Spinal cord (tissue), 10 donors: ENCODE measurements around the gene HSDL2. TPM values are rescaled to one million over a fixed set of nuclear protein-coding genes. Genes with fewer than 3 reads are reported as not detected.
"Not testable (repeated sequence)": the region's sequence is repeated elsewhere in the genome, so short reads cannot be mapped to it uniquely, and the experiment has no call there.

Experiments used
- DNase-seq, 6 donors: peaks; one replicate each; pipeline versions ENCODE4 v3.0.0 to v3.0.0-alpha.2; 2013 to 2015; ENCODE audit warnings: low spot score in 6 of 6, low read depth in 4 of 6
- H3K27ac ChIP-seq: one replicate; pipeline ENCODE4 v1.5.1; 2013; ENCODE audit warnings: low read depth, low read length, control low read depth
- H3K27me3 ChIP-seq: one replicate; pipeline ENCODE4 v1.6.1; 2013; ENCODE audit warnings: low read length; ENCODE audit not compliant: control insufficient read depth, insufficient read depth
- H3K36me3 ChIP-seq: one replicate; pipeline ENCODE4 v1.6.1; 2013; ENCODE audit warnings: low read length; ENCODE audit not compliant: control insufficient read depth, insufficient read depth
- H3K4me1 ChIP-seq: one replicate; pipeline ENCODE4 v1.6.1; 2013; ENCODE audit warnings: low read length; ENCODE audit not compliant: control insufficient read depth, insufficient read depth
- H3K4me3 ChIP-seq: one replicate; pipeline ENCODE4 v1.5.1; 2013; ENCODE audit warnings: low read depth, low read length, control low read depth
- H3K9me3 ChIP-seq: one replicate; pipeline ENCODE4 v1.6.1; 2013; ENCODE audit warnings: low read length; ENCODE audit not compliant: control insufficient read depth, insufficient read depth
- WGBS: methylation state at CpG from one replicate; pipeline ENCODE4 v1.1.5; 2013; ENCODE audit warnings: missing lambda C conversion rate; ENCODE audit not compliant: insufficient coverage; 5-methylcytosine and 5-hydroxymethylcytosine counted together
- polyA plus RNA-seq, 2 donors: library from polyadenylated mRNA; unstranded; fragments of 120-200 nt; gene quantifications; one replicate each; pipeline ENCODE4 v1.2.1, GENCODE V29; 2013; ENCODE audit not compliant: insufficient read length in 2 of 2
- total RNA-seq, 2 donors: library from RNA; depleted of rRNA in 1 of 2; stranded (reverse); fragments of 120-200 nt in 1 of 2; fragments of >200 nt in 1 of 2; gene quantifications; one replicate each; pipeline versions ENCODE4 v1.2.3 to v1.2.4, GENCODE V29; 2013 to 2014
- donor health status: healthy.

HSDL2 gene
- total and polyA plus RNA-seq, 4 donors: 47.7 to 62.7 (median 56.8) TPM

DNA sequence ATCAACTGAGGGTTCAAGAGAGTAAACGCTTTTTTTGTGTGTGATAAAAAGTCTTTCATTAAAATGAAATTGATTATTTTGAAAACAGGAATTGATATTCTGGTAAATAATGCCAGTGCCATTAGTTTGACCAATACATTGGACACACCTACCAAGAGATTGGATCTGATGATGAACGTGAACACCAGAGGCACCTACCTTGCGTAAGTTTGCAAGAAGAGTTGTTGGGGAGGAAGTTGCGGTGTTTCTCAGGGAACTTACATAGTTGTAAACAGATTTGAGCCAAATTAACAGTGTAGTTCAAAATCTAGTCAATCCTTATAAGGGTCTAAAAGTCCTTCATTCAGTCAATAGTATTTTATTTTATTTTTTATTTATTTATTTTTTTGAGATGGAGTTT, 28.9 kb downstream of the HSDL2 start:
- 80% methylated on average over 1 of the region's 4 CpGs for WGBS
- Histone ChIP-seq H3K9me3 (no peaks in the 10 kb centered on the region), H3K4me1 (no peaks in the 10 kb centered on the region), H3K36me3 (peaks cover 11% of the 10 kb centered on the region), H3K4me3 (no peak overlapping the region), H3K27ac (no peak overlapping the region), H3K27me3 (no peaks in the 10 kb centered on the region)
- DNase-seq: no peak

DNA sequence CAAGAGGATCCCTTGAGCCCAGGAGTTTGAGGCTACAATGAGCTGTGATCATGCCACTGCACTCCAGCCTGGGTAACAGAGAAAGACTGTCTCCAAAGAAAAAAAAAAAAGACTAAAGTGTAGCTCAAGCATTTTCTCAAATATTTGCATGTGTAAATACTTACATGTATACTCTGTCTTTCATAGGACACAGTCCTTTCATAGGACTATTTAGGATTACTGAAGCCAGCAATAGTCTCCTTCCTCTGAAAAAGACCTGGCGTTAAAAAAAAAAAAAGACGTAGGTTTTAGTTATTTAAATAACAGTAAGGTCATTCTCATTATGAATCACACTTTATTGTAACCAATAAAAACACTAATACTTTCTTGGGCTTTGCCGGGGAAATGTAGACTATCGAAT, 29.9 kb downstream of the HSDL2 start:
- Histone ChIP-seq H3K36me3 (peaks cover 11% of the 10 kb centered on the region), H3K27me3 (no peaks in the 10 kb centered on the region), H3K27ac (no peak overlapping the region), H3K4me1 (no peaks in the 10 kb centered on the region), H3K4me3 (no peak overlapping the region), H3K9me3 (no peaks in the 10 kb centered on the region)
- no peak for DNase-seq
- 100% methylated on average over 2 of the region's 4 CpGs for WGBS

DNA sequence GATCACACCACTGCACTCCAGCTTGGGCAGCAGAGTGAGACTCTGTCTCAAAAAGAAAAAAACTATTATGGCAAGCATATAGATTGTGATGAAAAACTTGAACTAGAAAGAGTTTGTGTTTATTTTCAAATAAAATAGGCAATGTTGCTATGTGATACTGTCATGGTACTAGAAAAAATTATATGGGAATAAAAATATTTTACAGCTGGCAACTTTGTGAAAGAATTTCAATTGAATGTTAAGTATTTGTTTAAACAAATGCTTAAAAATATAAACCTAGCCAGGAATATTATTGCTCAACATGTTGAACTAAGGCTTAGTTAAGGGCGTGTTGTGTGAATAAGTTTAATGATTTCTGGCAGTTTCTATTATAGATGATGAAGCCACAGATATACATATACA, 31.7 kb downstream of the HSDL2 start:
- no peaks in the 10 kb centered on the region for H3K9me3 ChIP-seq
- no peak for DNase-seq
- H3K36me3 ChIP-seq: peaks cover 8% of the 10 kb centered on the region
- no CpG with 5 or more reads among the region's 1 CpG for WGBS
- H3K27me3 ChIP-seq: no peaks in the 10 kb centered on the region
- H3K4me3 ChIP-seq: no peak overlapping the region
- H3K27ac ChIP-seq: no peak overlapping the region
- H3K4me1 ChIP-seq: no peaks in the 10 kb centered on the region

DNA sequence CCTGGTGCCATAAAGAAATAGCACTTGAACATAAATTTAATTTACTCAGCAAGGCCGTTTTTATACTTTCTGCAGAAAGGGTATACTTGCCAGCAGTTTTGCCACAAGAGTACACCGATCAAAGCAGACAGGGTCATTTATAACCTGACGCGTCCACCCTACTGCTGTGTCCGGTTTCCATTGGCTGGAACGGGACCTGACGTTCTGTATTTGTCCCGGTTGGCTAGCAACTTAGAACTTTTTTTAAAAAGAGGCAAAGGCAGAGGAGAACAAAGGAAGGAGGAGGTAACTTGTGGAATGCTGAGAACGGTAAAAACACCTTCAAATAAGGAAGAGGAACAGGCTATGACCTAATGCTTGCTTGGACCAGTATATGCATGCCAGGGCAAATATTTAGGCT, 33.8 kb downstream of the HSDL2 start:
- 90% methylated on average over 7 of the region's 9 CpGs for WGBS
- not testable (repeated sequence) for H3K27me3 ChIP-seq, H3K27ac ChIP-seq, H3K36me3 ChIP-seq, H3K9me3 ChIP-seq, H3K4me3 ChIP-seq, DNase-seq, H3K4me1 ChIP-seq

DNA sequence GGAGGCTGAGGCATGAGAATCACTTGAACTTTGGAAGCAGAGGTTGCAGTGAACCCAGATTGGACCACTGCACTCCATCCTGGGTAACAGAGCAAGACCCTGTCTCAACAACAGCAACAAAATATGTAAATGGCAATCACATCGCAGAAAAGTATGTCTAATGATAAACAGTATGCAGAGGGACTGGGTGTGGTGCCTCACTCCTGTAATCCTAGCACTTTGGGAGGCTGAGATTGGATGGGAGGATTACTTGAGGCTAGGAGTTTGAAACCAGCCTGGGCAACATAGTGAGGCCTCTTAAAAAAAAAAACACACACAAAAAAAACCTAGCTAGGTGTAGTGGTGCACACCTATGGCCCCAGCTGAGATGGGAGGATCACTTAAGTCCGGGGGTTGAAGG, 40.3 kb downstream of the HSDL2 start:
- DNase-seq: no peak
- Histone ChIP-seq H3K4me3 (no peak overlapping the region), H3K9me3 (no peaks in the 10 kb centered on the region), H3K27ac (no peak overlapping the region), H3K36me3 (peaks cover 6% of the 10 kb centered on the region), H3K4me1 (no peaks in the 10 kb centered on the region), H3K27me3 (no peaks in the 10 kb centered on the region)
- 100% methylated on average over 1 of the region's 2 CpGs for WGBS

DNA sequence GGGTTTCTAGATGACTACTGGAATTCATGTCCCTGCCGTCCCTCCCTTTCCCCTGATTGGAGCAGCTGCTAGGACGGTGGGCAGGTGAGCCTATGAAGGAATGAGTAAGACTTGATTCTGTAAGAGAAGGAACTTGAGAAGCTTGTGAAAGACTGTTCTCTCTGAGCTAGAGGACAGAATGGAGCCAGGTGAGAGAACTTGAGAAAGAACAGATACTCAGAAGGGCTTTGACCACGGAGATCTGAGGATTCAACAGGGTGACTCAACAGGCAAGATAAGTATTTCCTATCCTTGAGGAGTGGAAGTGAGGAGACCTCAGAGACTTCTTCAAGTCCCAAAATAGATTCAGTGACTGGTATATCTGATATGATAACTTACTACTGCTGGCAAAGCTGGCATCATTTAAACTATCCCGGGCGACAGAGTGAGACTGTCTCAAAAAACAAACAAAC, 41.9 kb downstream of the HSDL2 start:
- Histone ChIP-seq H3K27ac (no peak overlapping the region), H3K4me1 (no peaks in the 10 kb centered on the region), H3K36me3 (peaks cover 6% of the 10 kb centered on the region), H3K27me3 (no peaks in the 10 kb centered on the region), H3K9me3 (no peaks in the 10 kb centered on the region), H3K4me3 (no peak overlapping the region)
- no peak for DNase-seq
- WGBS: 100% methylated on average over 2 of the region's 5 CpGs

DNA sequence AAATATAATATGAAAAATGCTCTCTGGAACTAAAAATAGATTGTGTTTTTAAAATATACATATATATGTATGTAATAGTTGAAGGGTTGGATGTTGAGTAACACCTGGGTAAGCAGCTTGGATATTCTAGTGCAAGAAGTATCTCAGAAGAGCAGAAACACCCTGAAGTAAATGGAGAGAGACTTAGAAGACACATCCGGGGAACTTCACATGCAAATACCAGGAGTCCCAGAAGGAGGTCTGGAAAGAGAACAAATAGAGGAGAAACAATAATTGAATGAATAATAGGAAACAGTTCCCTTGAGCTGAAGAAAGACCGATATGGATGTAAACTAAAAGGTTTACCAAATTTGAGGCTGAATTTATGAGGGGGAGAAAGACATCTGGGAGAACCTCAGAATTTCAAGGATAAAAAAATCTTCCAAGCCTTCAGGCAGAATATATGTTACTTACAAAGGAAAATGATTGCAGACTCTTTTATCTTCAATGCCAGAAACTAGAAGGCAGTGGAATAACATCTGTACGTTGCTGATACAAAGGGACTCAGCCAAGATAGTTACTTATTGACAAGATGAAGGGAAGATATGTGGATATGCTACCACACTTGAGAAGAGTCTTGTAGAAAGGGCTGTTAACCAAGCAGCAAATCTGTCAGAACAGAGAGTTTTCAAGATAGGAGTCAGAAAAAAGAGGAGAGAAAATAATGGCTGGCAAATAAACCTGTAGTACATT, 42.7 kb downstream of the HSDL2 start:
- peaks cover 6% of the 10 kb centered on the region for H3K36me3 ChIP-seq
- H3K27me3 ChIP-seq: no peaks in the 10 kb centered on the region

DNA sequence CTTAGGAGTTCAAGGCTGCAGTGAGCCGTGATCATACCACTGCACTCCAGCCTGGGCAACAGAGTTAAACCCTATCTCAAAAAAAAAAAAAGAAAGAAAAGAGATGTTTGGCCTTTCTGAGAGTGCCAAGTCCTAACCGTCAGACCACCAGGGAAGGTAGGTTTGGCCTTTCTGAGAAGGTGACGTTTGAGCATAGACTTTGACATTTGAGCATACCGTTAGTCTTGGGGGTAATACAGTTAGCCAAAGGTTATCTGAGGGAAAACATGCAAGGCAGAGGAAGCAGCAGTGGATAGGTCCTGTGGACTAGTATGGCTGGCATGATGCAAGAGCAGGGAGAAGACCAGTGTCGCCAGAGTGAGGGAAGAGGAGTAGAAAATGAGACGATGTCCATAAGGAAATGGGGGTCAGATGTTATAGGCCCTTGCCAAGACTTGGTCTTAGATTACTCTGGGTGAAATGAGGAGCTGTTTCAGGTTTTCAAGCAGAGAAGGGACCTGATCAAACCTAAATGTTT, 50.2 kb downstream of the HSDL2 start:
- DNase-seq: no peak
- H3K4me1 ChIP-seq: no peaks in the 10 kb centered on the region
- no peaks in the 10 kb centered on the region for H3K27me3 ChIP-seq
- H3K27ac ChIP-seq: no peak overlapping the region
- WGBS: 98% methylated on average over 5 of the region's 6 CpGs
- peaks cover 3% of the 10 kb centered on the region for H3K36me3 ChIP-seq
- H3K9me3 ChIP-seq: no peaks in the 10 kb centered on the region
- no peak overlapping the region for H3K4me3 ChIP-seq

More for the DNA sequence above, 42.7 kb downstream of the HSDL2 start:
- H3K27ac ChIP-seq: no peak overlapping the region
- WGBS: 91% methylated on average over 1 of the region's 3 CpGs
- no peaks in the 10 kb centered on the region for H3K4me1 ChIP-seq
- no peaks in the 10 kb centered on the region for H3K9me3 ChIP-seq
- no peak overlapping the region for H3K4me3 ChIP-seq
- DNase-seq: no peak

DNA sequence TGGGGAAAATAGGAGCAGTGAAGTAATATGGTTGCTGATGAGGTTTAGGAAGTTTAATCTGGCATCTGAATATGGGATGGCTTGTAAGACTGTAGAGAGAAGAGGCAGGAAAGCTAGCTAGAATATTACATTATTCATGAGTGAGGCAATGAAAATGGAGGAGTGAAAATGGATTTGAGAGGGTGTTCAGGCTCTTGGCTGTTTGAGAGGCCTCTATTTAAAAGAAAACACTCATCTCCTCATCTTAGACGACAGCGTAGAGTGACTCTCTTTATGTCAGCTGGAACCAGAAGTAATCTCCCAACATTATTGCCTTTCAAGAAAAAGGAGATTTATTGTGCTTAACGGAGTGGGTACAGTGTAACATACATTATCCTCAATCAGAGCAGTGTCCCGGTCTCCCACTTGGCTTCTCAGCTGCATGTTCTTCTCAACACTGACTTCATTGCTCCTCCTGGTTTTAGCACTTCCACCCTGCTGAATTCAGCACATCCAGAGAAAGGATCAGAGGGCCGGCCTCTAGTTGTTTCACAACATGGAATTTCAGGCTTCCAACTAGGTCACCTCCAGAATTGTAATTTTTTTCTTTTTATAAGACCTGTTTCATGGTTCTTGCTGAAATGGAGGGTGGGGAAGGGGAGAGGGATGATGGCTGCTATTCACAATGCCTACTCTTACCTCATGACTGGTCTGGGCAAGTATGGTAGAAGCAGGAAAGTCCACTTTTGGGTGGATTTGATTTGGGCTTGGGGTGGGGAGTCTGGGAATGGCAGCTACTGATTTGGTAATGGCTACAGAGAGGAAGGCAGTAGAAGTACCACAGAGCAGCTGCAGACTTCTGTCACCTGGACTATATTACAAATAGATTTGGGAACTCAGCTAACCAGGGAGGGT, 53.8 kb downstream of the HSDL2 start:
- Histone ChIP-seq H3K36me3 (peaks cover 5% of the 10 kb centered on the region), H3K27ac (no peak overlapping the region), H3K4me3 (no peak overlapping the region), H3K9me3 (no peaks in the 10 kb centered on the region), H3K4me1 (no peaks in the 10 kb centered on the region), H3K27me3 (no peaks in the 10 kb centered on the region)
- DNase-seq: peak in 4 of 6 donors; percentile 0 to 21 (median 9)
- WGBS: 63% methylated on average over 1 of the region's 5 CpGs
